ENCODE data around the gene IQSEC1. TPM values are rescaled to one million over a fixed set of nuclear protein-coding genes. Genes with fewer than 3 reads are reported as not detected.

The IQSEC1 gene
- total RNA-seq, 1 donor from 2014 or later, result 41.7 TPM

DNA sequence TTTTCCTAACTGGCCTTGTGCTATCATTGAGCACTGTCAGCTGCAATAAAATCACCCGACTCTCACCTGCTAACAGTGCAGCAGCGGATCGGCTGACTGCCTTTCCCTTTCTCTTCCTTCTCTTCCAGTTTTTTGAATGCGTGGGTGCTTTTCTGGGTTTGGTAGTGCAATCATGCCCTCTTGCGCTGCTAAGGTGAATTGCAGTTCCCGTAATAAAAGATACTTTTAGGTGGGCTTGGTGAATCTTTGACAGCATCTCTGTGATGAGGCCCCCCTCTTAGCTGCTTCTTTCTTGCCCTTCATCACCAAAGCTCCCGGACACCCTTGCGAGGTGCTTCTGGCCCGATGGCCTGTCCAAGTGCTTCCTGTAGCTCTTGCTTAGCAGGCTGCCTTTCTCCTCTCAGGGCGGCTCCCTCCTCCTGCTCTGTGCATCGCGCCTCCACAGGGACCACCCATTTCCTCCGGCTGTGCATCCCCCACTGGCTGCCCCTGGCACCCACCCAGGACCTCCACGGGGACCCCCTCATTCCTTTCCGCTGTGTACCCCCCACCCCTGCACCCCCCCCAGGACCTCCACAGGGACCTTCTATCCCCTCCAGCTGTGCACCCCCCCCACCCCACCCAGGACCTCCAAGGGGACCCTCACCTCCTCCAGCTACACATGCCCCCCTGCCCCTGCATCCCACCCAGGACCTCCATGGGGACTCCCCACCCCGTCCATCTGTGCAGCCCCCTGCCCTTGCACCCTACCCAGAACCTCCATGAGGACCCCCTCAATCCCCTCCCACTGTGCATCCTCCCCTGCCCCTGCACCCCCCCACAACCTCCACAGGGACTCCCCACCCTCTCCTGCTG is 181.0 kb downstream of the IQSEC1 start:
- Mint-ChIP-seq H3K9me3 (no peaks in the 10 kb centered on the region), H3K27ac (no peak overlapping the region), H3K4me1 (peaks cover 30% of the 10 kb centered on the region), H3K27me3 (ENCODE audit: low read depth) (peaks cover 37% of the 10 kb centered on the region), H3K36me3 (no peaks in the 10 kb centered on the region), H3K4me3 (no peak overlapping the region)
- DNase-seq (ENCODE audit: low spot score in 2 of 2, unreplicated experiment in 2 of 2), result peak in 1 of 2 experiments; percentile 56
- TF ChIP-seq, protein P1, sequence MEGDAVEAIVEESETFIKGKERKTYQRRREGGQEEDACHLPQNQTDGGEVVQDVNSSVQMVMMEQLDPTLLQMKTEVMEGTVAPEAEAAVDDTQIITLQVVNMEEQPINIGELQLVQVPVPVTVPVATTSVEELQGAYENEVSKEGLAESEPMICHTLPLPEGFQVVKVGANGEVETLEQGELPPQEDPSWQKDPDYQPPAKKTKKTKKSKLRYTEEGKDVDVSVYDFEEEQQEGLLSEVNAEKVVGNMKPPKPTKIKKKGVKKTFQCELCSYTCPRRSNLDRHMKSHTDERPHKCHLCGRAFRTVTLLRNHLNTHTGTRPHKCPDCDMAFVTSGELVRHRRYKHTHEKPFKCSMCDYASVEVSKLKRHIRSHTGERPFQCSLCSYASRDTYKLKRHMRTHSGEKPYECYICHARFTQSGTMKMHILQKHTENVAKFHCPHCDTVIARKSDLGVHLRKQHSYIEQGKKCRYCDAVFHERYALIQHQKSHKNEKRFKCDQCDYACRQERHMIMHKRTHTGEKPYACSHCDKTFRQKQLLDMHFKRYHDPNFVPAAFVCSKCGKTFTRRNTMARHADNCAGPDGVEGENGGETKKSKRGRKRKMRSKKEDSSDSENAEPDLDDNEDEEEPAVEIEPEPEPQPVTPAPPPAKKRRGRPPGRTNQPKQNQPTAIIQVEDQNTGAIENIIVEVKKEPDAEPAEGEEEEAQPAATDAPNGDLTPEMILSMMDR (IDR thresholded peaks at IDR 0.05; ENCODE audit: unreplicated experiment), result peak; percentile 73

DNA sequence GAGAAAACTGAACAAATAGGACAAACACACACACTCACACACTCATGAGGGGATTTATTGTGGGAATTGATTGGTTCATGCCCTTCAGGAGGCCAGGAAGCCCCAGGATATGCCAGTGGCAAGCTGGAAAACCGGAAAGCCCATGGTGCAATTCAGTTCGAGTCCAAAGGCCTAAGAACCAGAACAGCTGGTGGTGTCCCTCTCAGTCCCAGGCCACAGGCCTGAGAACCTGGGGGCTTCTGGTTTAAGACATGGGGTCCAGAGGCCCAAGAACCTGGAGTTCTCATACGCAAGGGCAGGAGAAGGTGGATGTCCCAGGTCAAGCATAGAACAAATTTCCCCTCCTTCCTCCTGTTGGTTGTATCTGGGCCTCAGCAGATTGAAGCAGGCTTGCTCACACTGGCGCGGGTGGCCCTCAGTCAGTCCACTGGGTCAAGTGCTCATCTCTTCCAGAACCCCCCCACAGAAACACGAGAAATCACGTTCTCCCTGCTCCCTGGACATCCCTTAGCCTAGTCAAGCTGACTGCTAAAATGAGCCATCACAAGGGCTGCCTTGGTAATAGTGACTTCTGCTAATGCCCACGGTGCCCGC is 181.7 kb downstream of the IQSEC1 start:
- H3K27ac Mint-ChIP-seq, result no peak overlapping the region
- peaks cover 44% of the 10 kb centered on the region for H3K27me3 Mint-ChIP-seq (ENCODE audit: low read depth)
- DNase-seq (ENCODE audit: low spot score in 2 of 2, unreplicated experiment in 2 of 2), result no peak
- H3K4me1 Mint-ChIP-seq, result peaks cover 30% of the 10 kb centered on the region
- H3K4me3 Mint-ChIP-seq, result no peak overlapping the region
- no peaks in the 10 kb centered on the region for H3K36me3 Mint-ChIP-seq
- TF ChIP-seq, protein P1 (IDR thresholded peaks at IDR 0.05; ENCODE audit: unreplicated experiment), result no peak
- no peaks in the 10 kb centered on the region for H3K9me3 Mint-ChIP-seq

DNA sequence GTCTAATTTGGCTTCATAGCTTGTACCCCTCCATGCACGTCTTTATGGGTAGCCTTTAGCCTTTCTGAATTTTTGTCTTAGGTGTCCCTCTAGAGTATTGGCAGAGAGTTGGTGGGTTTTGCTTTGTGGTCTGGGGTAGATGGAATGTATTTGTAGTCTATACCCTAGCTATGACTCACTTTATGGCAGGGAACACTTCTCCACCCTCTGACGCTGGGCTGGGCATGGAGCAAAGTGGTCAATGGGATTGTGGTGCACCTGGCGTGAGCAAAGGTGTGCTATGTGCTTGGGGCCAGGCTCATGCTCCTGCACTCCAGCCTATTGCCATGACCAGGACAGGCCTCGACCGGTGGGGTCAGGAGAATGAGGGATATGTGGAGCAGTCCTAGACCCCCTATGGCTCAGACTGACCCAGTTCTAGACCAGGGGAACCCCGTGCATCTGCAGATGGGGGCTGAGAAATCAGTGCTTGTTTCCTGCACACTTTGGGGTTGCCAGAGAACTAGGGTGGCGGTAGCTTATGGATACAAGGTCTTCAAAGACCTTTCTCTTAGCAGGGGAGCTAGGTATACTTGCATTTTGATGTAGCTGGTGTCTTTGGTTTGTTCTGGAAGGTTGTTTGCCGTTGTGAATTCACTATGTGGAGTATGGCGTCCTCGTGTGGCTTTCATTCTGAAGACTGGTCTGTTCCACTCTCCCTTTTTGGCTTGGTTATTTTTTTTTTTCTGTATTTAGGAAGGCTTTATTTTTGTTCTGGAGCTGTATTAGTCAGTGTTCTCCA is 182.4 kb downstream of the IQSEC1 start:
- Mint-ChIP-seq H3K4me3 (no peak overlapping the region), H3K9me3 (no peaks in the 10 kb centered on the region), H3K4me1 (peaks cover 27% of the 10 kb centered on the region), H3K27me3 (ENCODE audit: low read depth) (peaks cover 46% of the 10 kb centered on the region), H3K36me3 (no peaks in the 10 kb centered on the region), H3K27ac (no peak overlapping the region)
- DNase-seq (ENCODE audit: low spot score in 2 of 2, unreplicated experiment in 2 of 2), result no peak
- TF ChIP-seq, protein P1 (IDR thresholded peaks at IDR 0.05; ENCODE audit: unreplicated experiment), result no peak

GRCh38 chr3:12886736-12887135 is 186.5 kb downstream of the IQSEC1 start:
- TF ChIP-seq, protein P1 (IDR thresholded peaks at IDR 0.05; ENCODE audit: unreplicated experiment), result no peak
- H3K27ac Mint-ChIP-seq, result no peak overlapping the region
- peaks cover 2% of the 10 kb centered on the region for H3K4me1 Mint-ChIP-seq
- H3K27me3 Mint-ChIP-seq (ENCODE audit: low read depth), result peaks cover 46% of the 10 kb centered on the region
- no peak overlapping the region for H3K4me3 Mint-ChIP-seq
- no peaks in the 10 kb centered on the region for H3K36me3 Mint-ChIP-seq
- DNase-seq (ENCODE audit: low spot score in 2 of 2, unreplicated experiment in 2 of 2), result no peak
- H3K9me3 Mint-ChIP-seq, result no peaks in the 10 kb centered on the region

GRCh38 chr3:12886106-12886679 is 187.0 kb downstream of the IQSEC1 start:
- Mint-ChIP-seq H3K4me1 (peaks cover 2% of the 10 kb centered on the region), H3K9me3 (no peaks in the 10 kb centered on the region), H3K27me3 (ENCODE audit: low read depth) (peaks cover 44% of the 10 kb centered on the region), H3K36me3 (no peaks in the 10 kb centered on the region), H3K4me3 (no peak overlapping the region), H3K27ac (no peak overlapping the region)
- TF ChIP-seq, protein P1 (IDR thresholded peaks at IDR 0.05; ENCODE audit: unreplicated experiment), result no peak
- no peak for DNase-seq (ENCODE audit: low spot score in 2 of 2, unreplicated experiment in 2 of 2)

Data from mesothelial cell of epicardium (in vitro differentiated cells).